Common myeloid progenitor, CD34-positive (primary cell): ENCODE data around the gene CACNA2D2.

ENCODE experiments used
- CTCF ChIA-PET: fragments of 350-600 bp; sonication (Branson Sonifier 250); formaldehyde crosslinking; loops from one replicate; lab custom pipeline; 2021; ENCODE audit warnings: antibody characterized with exemption; lab: Charles Lee
- POLR2A ChIA-PET: fragments of 350-600 bp; sonication (Branson Sonifier 250); formaldehyde crosslinking; loops from one replicate; lab custom pipeline; 2021; ENCODE audit warnings: antibody characterized with exemption; lab: Charles Lee
- DNase-seq, 3 donors: peaks; one replicate each; pipeline versions ENCODE4 v3.0.0 to v3.0.0-alpha.2; 2013
- H3K27ac ChIP-seq, 2 experiments: 1 replicate in 1 of 2; 2 replicates in 1 of 2; pipeline ENCODE4 v1.7.0; 2013; ENCODE audit warnings: inconsistent platforms in 2 of 2, low read length in 2 of 2, mild to moderate bottlenecking in 2 of 2, low read depth in 1 of 2, moderate library complexity in 1 of 2; ENCODE audit not compliant: severe bottlenecking in 2 of 2, insufficient read depth in 1 of 2, poor library complexity in 1 of 2
- H3K27me3 ChIP-seq, 5 experiments: replicated peaks in 2 of 5; 1 replicate in 3 of 5; 2 replicates in 2 of 5; pipeline versions ENCODE4 v1.6.1 to v1.7.0; 2013; ENCODE audit warnings: low read length in 4 of 5, mild to moderate bottlenecking in 2 of 5, moderate library complexity in 2 of 5, inconsistent platforms in 1 of 5; ENCODE audit not compliant: insufficient read depth in 5 of 5, control insufficient read depth in 4 of 5
- H3K36me3 ChIP-seq, 4 experiments: 1 replicate in 2 of 4; 2 replicates in 2 of 4; pipeline versions ENCODE4 v1.6.1 to v1.7.0; 2013; ENCODE audit warnings: low read length in 3 of 4, control low read depth in 1 of 4, mild to moderate bottlenecking in 1 of 4; ENCODE audit not compliant: control insufficient read depth in 4 of 4, insufficient read depth in 4 of 4
- H3K4me1 ChIP-seq, 4 experiments: 1 replicate in 3 of 4; 2 replicates in 1 of 4; pipeline versions ENCODE4 v1.6.1 to v1.7.1; 2013; ENCODE audit warnings: low read length in 3 of 4, mild to moderate bottlenecking in 3 of 4, control low read depth in 1 of 4, inconsistent platforms in 1 of 4, moderate library complexity in 1 of 4; ENCODE audit not compliant: control insufficient read depth in 4 of 4, insufficient read depth in 4 of 4; ENCODE audit errors: control extremely low read depth in 1 of 4
- H3K4me3 ChIP-seq, 7 experiments: 1 replicate in 4 of 7; 2 replicates in 3 of 7; pipeline versions ENCODE4 v1.5.1 to v1.7.0; 2013; ENCODE audit warnings: mild to moderate bottlenecking in 7 of 7, low read length in 6 of 7, moderate library complexity in 6 of 7, inconsistent platforms in 2 of 7, low read depth in 2 of 7, control low read depth in 1 of 7; ENCODE audit not compliant: insufficient read depth in 4 of 7, control insufficient read depth in 1 of 7; ENCODE audit errors: extremely low read depth in 1 of 7
- H3K9me3 ChIP-seq, 5 experiments: 1 replicate in 4 of 5; 2 replicates in 1 of 5; pipeline versions ENCODE4 v1.6.1 to v1.7.1; 2013; ENCODE audit warnings: low read length in 4 of 5, mild to moderate bottlenecking in 2 of 5, inconsistent platforms in 1 of 5, low read depth in 1 of 5, moderate library complexity in 1 of 5; ENCODE audit not compliant: control insufficient read depth in 4 of 5, insufficient read depth in 2 of 5; ENCODE audit errors: control extremely low read depth in 1 of 5
- WGBS: methylation state at CpG from one replicate; pipeline ENCODE4 v1.1.5; 2013; ENCODE audit not compliant: insufficient coverage; 5-methylcytosine and 5-hydroxymethylcytosine counted together

The CACNA2D2 gene

GRCh38 chr3:50354850-50355249 is 148.6 kb downstream of the CACNA2D2 start:
- ChIA-PET CTCF (interaction anchor here (1.6 to 4.3 kb wide), 4 partner anchors 7 to 31 kb away, joined by 7 to 29 read pairs (median 14); partner anchors contain the start of gene ZMYND10), POLR2A (no interaction called here)
- DNase-seq: no peak
- H3K27me3 ChIP-seq: no peaks in the 10 kb centered on the region
- no peaks in the 10 kb centered on the region for H3K9me3 ChIP-seq
- H3K4me1 ChIP-seq: peaks cover 13 to 64% (median 57%) of the 10 kb centered on the region in 4 experiments
- WGBS: 98% methylated on average over 6 of the region's 7 CpGs
- no peak overlapping the region for H3K4me3 ChIP-seq
- H3K27ac ChIP-seq: no peak overlapping the region
- peaks cover 0 to 61% (median 38%) of the 10 kb centered on the region in 4 experiments for H3K36me3 ChIP-seq

GRCh38 chr3:50354186-50354764 is 149.2 kb downstream of the CACNA2D2 start:
- WGBS: 95% methylated on average over 4 of the region's 5 CpGs
- DNase-seq: peak in 1 of 3 donors; percentile 24
- ChIA-PET POLR2A (no interaction called here), CTCF (interaction anchor here (1.0 to 4.3 kb wide), 11 partner anchors 7 to 216 kb away, joined by 3 to 29 read pairs (median 5); no protein-coding TSS in a partner anchor)
- Histone ChIP-seq H3K9me3 (no peaks in the 10 kb centered on the region), H3K27me3 (no peaks in the 10 kb centered on the region), H3K4me1 (peaks cover 13 to 66% (median 60%) of the 10 kb centered on the region in 4 experiments), H3K27ac (no peak overlapping the region), H3K4me3 (no peak overlapping the region), H3K36me3 (peaks cover 0 to 62% (median 39%) of the 10 kb centered on the region in 4 experiments)

GRCh38 chr3:50353245-50354004 is 150.0 kb downstream of the CACNA2D2 start:
- WGBS: 88% methylated on average over 9 of the region's 12 CpGs
- Histone ChIP-seq H3K27ac (peak overlapping the region in 1 of 2 experiments; percentile 43), H3K27me3 (no peaks in the 10 kb centered on the region), H3K4me3 (no peak overlapping the region), H3K9me3 (no peaks in the 10 kb centered on the region), H3K36me3 (peaks cover 3 to 70% (median 45%) of the 10 kb centered on the region in 4 experiments), H3K4me1 (peaks cover 13 to 61% (median 53%) of the 10 kb centered on the region in 4 experiments)
- CTCF ChIA-PET: interaction anchor here (0.9 to 3.8 kb wide), 13 partner anchors 10 to 217 kb away, joined by 3 to 18 read pairs (median 5); no protein-coding TSS in a partner anchor
- DNase-seq: no peak
- POLR2A ChIA-PET: interaction anchor here (0.9 kb wide), 1 partner anchor 16 kb away, joined by 5 read pairs; no protein-coding TSS in a partner anchor

- ChIA-PET POLR2A (interaction anchor here (0.8 to 0.9 kb wide), 2 partner anchors 16 to 61 kb away, joined by 3 to 5 read pairs; partner anchors contain the start of gene IFRD2), CTCF (interaction anchor here (0.7 to 3.8 kb wide), 13 partner anchors 9 to 55 kb away, joined by 3 to 18 read pairs (median 5); no protein-coding TSS in a partner anchor)
- DNase-seq: peak; percentile 58 to 87 (median 83)
- peak overlapping the region in 1 of 2 experiments; percentile 43 for H3K27ac ChIP-seq
- no peaks in the 10 kb centered on the region for H3K9me3 ChIP-seq
- no peaks in the 10 kb centered on the region for H3K27me3 ChIP-seq
- peaks cover 7 to 70% (median 50%) of the 10 kb centered on the region in 4 experiments for H3K36me3 ChIP-seq
- no peak overlapping the region for H3K4me3 ChIP-seq
- WGBS: 52% methylated on average over 2 of the region's 2 CpGs
- peaks cover 10 to 55% (median 47%) of the 10 kb centered on the region in 4 experiments for H3K4me1 ChIP-seq
Measured at GRCh38 chr3:50352781-50353180, 150.7 kb downstream of the CACNA2D2 start.

- no peaks in the 10 kb centered on the region for H3K27me3 ChIP-seq
Measured at GRCh38 chr3:50351323-50351697, 152.1 kb downstream of the CACNA2D2 start.

GRCh38 chr3:50350527-50351322 is 152.7 kb downstream of the CACNA2D2 start, which contains the start of the genes CYB561D2 and NPRL2:
CYB561D2 (plus strand) TSS chr3:50350862; CDS start chr3:50351434, 572 bp downstream.
NPRL2 (minus strand) TSS chr3:50350775; CDS start chr3:50350652, 123 bp downstream.
- POLR2A ChIA-PET: interaction anchor here (0.6 to 1.3 kb wide), 3 partner anchors 11 to 14 kb away, joined by 3 to 8 read pairs (median 5); no protein-coding TSS in a partner anchor
- peaks cover 7 to 54% (median 40%) of the 10 kb centered on the region in 4 experiments for H3K36me3 ChIP-seq

More at GRCh38 chr3:50351323-50351697, 152.1 kb downstream of the CACNA2D2 start:
- 60% methylated on average over 6 of the region's 11 CpGs for WGBS
- ChIA-PET CTCF (interaction anchor here (1.2 to 6.2 kb wide), 4 partner anchors 7 to 41 kb away, joined by 3 to 51 read pairs (median 23); partner anchors contain the start of gene RASSF1), POLR2A (interaction anchor here (1.3 kb wide), 1 partner anchor 14 kb away, joined by 5 read pairs; no protein-coding TSS in a partner anchor)
- H3K9me3 ChIP-seq: no peaks in the 10 kb centered on the region
- DNase-seq: no peak
- peaks cover 4 to 48% (median 35%) of the 10 kb centered on the region in 4 experiments for H3K4me1 ChIP-seq
- peak overlapping the region; percentile 6 to 79 for H3K27ac ChIP-seq
- peaks cover 7 to 60% (median 46%) of the 10 kb centered on the region in 4 experiments for H3K36me3 ChIP-seq
- peak overlapping the region; percentile 62 to 87 (median 83) for H3K4me3 ChIP-seq

More at GRCh38 chr3:50350527-50351322, 152.7 kb downstream of the CACNA2D2 start, which contains the start of the genes CYB561D2 and NPRL2:
- no peaks in the 10 kb centered on the region for H3K9me3 ChIP-seq
- peak within 1 kb of the TSS; percentile 62 to 87 (median 83) for H3K4me3 ChIP-seq
- peak; percentile 93 to 97 (median 96) for DNase-seq
- CTCF ChIA-PET: interaction anchor here (1.2 to 6.2 kb wide), 5 partner anchors 12 to 222 kb away, joined by 3 to 51 read pairs (median 6); partner anchors contain the start of gene RASSF1
- peak within 1 kb of the TSS; percentile 29 to 79 for H3K27ac ChIP-seq
- H3K4me1 ChIP-seq: peaks cover 2 to 49% (median 36%) of the 10 kb centered on the region in 4 experiments
- H3K27me3 ChIP-seq: no peaks in the 10 kb centered on the region
- under 1% methylated on average over 58 of the region's 64 CpGs for WGBS
